Activated naive CD8-positive, alpha-beta T cell (primary cell): Measurements from ENCODE around the gene ZXDC.

ENCODE experiments used
- H3K27ac Mint-ChIP-seq: one replicate; pipeline ENCODE4 v1.8.0; 2021; ENCODE audit warnings: mixed read lengths
- H3K27me3 Mint-ChIP-seq: one replicate; pipeline ENCODE4 v1.8.0; 2021; ENCODE audit warnings: mixed read lengths
- H3K36me3 Mint-ChIP-seq: one replicate; pipeline ENCODE4 v1.8.0; 2021; ENCODE audit warnings: mixed read lengths
- H3K4me1 Mint-ChIP-seq: one replicate; pipeline ENCODE4 v1.8.0; 2021; ENCODE audit warnings: low read depth, mixed read lengths
- H3K4me3 Mint-ChIP-seq: one replicate; pipeline ENCODE4 v1.8.0; 2021; ENCODE audit warnings: mild to moderate bottlenecking, mixed read lengths
- H3K9me3 Mint-ChIP-seq: one replicate; pipeline ENCODE4 v1.8.0; 2021; ENCODE audit warnings: low read depth, mixed read lengths

Gene ZXDC

GRCh38 chr3:126436826-126437717, 38.6 kb downstream of the ZXDC start:
- H3K9me3 Mint-ChIP-seq: no peaks in the 10 kb centered on the region
- no peaks in the 10 kb centered on the region for H3K27me3 Mint-ChIP-seq
- H3K4me3 Mint-ChIP-seq: no peak overlapping the region
- peaks cover 8% of the 10 kb centered on the region for H3K36me3 Mint-ChIP-seq
- H3K27ac Mint-ChIP-seq: no peak overlapping the region
- no peaks in the 10 kb centered on the region for H3K4me1 Mint-ChIP-seq

GRCh38 chr3:126435456-126436315, 40.0 kb downstream of the ZXDC start:
- Mint-ChIP-seq H3K36me3 (peaks cover 12% of the 10 kb centered on the region), H3K27ac (no peak overlapping the region)

GRCh38 chr3:126434931-126435411, 40.7 kb downstream of the ZXDC start:
- H3K27ac Mint-ChIP-seq: no peak overlapping the region
- H3K9me3 Mint-ChIP-seq: no peaks in the 10 kb centered on the region
- no peaks in the 10 kb centered on the region for H3K27me3 Mint-ChIP-seq
- peaks cover 12% of the 10 kb centered on the region for H3K36me3 Mint-ChIP-seq
- H3K4me3 Mint-ChIP-seq: no peak overlapping the region
- H3K4me1 Mint-ChIP-seq: no peaks in the 10 kb centered on the region

More at GRCh38 chr3:126435456-126436315, 40.0 kb downstream of the ZXDC start:
- Mint-ChIP-seq H3K27me3 (no peaks in the 10 kb centered on the region), H3K4me3 (no peak overlapping the region), H3K9me3 (no peaks in the 10 kb centered on the region), H3K4me1 (no peaks in the 10 kb centered on the region)

GRCh38 chr3:126434264-126434590, 41.5 kb downstream of the ZXDC start:
- Mint-ChIP-seq H3K27ac (no peak overlapping the region), H3K27me3 (no peaks in the 10 kb centered on the region), H3K9me3 (no peaks in the 10 kb centered on the region), H3K4me3 (no peak overlapping the region), H3K4me1 (no peaks in the 10 kb centered on the region), H3K36me3 (peaks cover 12% of the 10 kb centered on the region)

- H3K27ac Mint-ChIP-seq: no peak overlapping the region
- H3K4me3 Mint-ChIP-seq: no peak overlapping the region
- no peaks in the 10 kb centered on the region for H3K27me3 Mint-ChIP-seq
- peaks cover 12% of the 10 kb centered on the region for H3K36me3 Mint-ChIP-seq
- no peaks in the 10 kb centered on the region for H3K4me1 Mint-ChIP-seq
- no peaks in the 10 kb centered on the region for H3K9me3 Mint-ChIP-seq
Observed at GRCh38 chr3:126433496-126434263, 42.0 kb downstream of the ZXDC start.

- Mint-ChIP-seq H3K4me3 (no peak overlapping the region), H3K27ac (no peak overlapping the region), H3K36me3 (peaks cover 12% of the 10 kb centered on the region)
Observed at GRCh38 chr3:126433105-126433430, 42.6 kb downstream of the ZXDC start.

GRCh38 chr3:126432361-126433104, 43.2 kb downstream of the ZXDC start:
- H3K4me3 Mint-ChIP-seq: no peak overlapping the region
- no peaks in the 10 kb centered on the region for H3K9me3 Mint-ChIP-seq
- H3K36me3 Mint-ChIP-seq: peaks cover 14% of the 10 kb centered on the region
- no peak overlapping the region for H3K27ac Mint-ChIP-seq
- no peaks in the 10 kb centered on the region for H3K4me1 Mint-ChIP-seq
- no peaks in the 10 kb centered on the region for H3K27me3 Mint-ChIP-seq

More at GRCh38 chr3:126433105-126433430, 42.6 kb downstream of the ZXDC start:
- no peaks in the 10 kb centered on the region for H3K4me1 Mint-ChIP-seq
- H3K27me3 Mint-ChIP-seq: no peaks in the 10 kb centered on the region
- H3K9me3 Mint-ChIP-seq: no peaks in the 10 kb centered on the region

GRCh38 chr3:126431103-126431534, 44.6 kb downstream of the ZXDC start:
- H3K4me1 Mint-ChIP-seq: no peaks in the 10 kb centered on the region
- no peak overlapping the region for H3K27ac Mint-ChIP-seq
- peaks cover 18% of the 10 kb centered on the region for H3K36me3 Mint-ChIP-seq
- no peaks in the 10 kb centered on the region for H3K27me3 Mint-ChIP-seq
- H3K4me3 Mint-ChIP-seq: no peak overlapping the region
- H3K9me3 Mint-ChIP-seq: peaks cover 5% of the 10 kb centered on the region

GRCh38 chr3:126424751-126425150, 50.9 kb downstream of the ZXDC start:
- Mint-ChIP-seq H3K36me3 (peaks cover 21% of the 10 kb centered on the region), H3K27ac (no peak overlapping the region), H3K4me1 (no peaks in the 10 kb centered on the region), H3K27me3 (no peaks in the 10 kb centered on the region), H3K9me3 (peaks cover 11% of the 10 kb centered on the region), H3K4me3 (no peak overlapping the region)

- H3K9me3 Mint-ChIP-seq: peaks cover 11% of the 10 kb centered on the region
- no peaks in the 10 kb centered on the region for H3K27me3 Mint-ChIP-seq
- H3K36me3 Mint-ChIP-seq: peaks cover 21% of the 10 kb centered on the region
- no peak overlapping the region for H3K27ac Mint-ChIP-seq
- H3K4me3 Mint-ChIP-seq: no peak overlapping the region
- H3K4me1 Mint-ChIP-seq: no peaks in the 10 kb centered on the region
Observed at GRCh38 chr3:126424039-126424717, 51.5 kb downstream of the ZXDC start.

GRCh38 chr3:126423191-126424038, 52.3 kb downstream of the ZXDC start:
- no peaks in the 10 kb centered on the region for H3K27me3 Mint-ChIP-seq
- H3K27ac Mint-ChIP-seq: no peak overlapping the region
- H3K4me1 Mint-ChIP-seq: no peaks in the 10 kb centered on the region
- no peak overlapping the region for H3K4me3 Mint-ChIP-seq
- peaks cover 21% of the 10 kb centered on the region for H3K36me3 Mint-ChIP-seq
- H3K9me3 Mint-ChIP-seq: peaks cover 11% of the 10 kb centered on the region

GRCh38 chr3:126422571-126423091, 53.1 kb downstream of the ZXDC start:
- Mint-ChIP-seq H3K27me3 (no peaks in the 10 kb centered on the region), H3K4me3 (no peak overlapping the region), H3K9me3 (peaks cover 11% of the 10 kb centered on the region), H3K27ac (no peak overlapping the region), H3K4me1 (no peaks in the 10 kb centered on the region), H3K36me3 (peaks cover 20% of the 10 kb centered on the region)

GRCh38 chr3:126422121-126422520, 53.6 kb downstream of the ZXDC start:
- peaks cover 16% of the 10 kb centered on the region for H3K36me3 Mint-ChIP-seq
- no peak overlapping the region for H3K4me3 Mint-ChIP-seq
- H3K27ac Mint-ChIP-seq: no peak overlapping the region
- no peaks in the 10 kb centered on the region for H3K27me3 Mint-ChIP-seq
- H3K9me3 Mint-ChIP-seq: peaks cover 11% of the 10 kb centered on the region
- no peaks in the 10 kb centered on the region for H3K4me1 Mint-ChIP-seq
